Central memory CD8-positive, alpha-beta T cell (primary cell): ENCODE measurements around the gene TLK2.

Experiments used
- ATAC-seq: fragments of 150-1000 bp; cut with Tn5 transposase; replicated peaks from 2 replicates; pipeline ENCODE4 v1.10.0; 2022; ENCODE audit warnings: mild to moderate bottlenecking, moderate FRiP score, moderate number of reproducible peaks; ENCODE audit not compliant: poor library complexity, severe bottlenecking; ENCODE audit errors: extremely low read depth
- DNase-seq, 2 donors: peaks; one replicate each; pipeline ENCODE4 v3.0.0; 2021; ENCODE audit warnings: low spot score in 2 of 2
- H3K27ac Mint-ChIP-seq: one replicate; pipeline ENCODE4 v1.8.0; 2022; ENCODE audit warnings: low read depth, mild to moderate bottlenecking, moderate library complexity, mixed read lengths
- H3K27me3 Mint-ChIP-seq: one replicate; pipeline ENCODE4 v1.8.0; 2022; ENCODE audit warnings: mixed read lengths
- H3K36me3 Mint-ChIP-seq: one replicate; pipeline ENCODE4 v1.8.0; 2022; ENCODE audit warnings: mild to moderate bottlenecking, moderate library complexity, mixed read lengths; ENCODE audit not compliant: insufficient read depth
- H3K4me1 Mint-ChIP-seq: one replicate; pipeline ENCODE4 v1.8.0; 2022; ENCODE audit warnings: mixed read lengths
- H3K4me3 Mint-ChIP-seq: one replicate; pipeline ENCODE4 v1.8.0; 2022; ENCODE audit warnings: mild to moderate bottlenecking, moderate library complexity, mixed read lengths
- H3K9me3 Mint-ChIP-seq: one replicate; pipeline ENCODE4 v1.8.0; 2022; ENCODE audit warnings: mixed read lengths

The TLK2 gene

DNA sequence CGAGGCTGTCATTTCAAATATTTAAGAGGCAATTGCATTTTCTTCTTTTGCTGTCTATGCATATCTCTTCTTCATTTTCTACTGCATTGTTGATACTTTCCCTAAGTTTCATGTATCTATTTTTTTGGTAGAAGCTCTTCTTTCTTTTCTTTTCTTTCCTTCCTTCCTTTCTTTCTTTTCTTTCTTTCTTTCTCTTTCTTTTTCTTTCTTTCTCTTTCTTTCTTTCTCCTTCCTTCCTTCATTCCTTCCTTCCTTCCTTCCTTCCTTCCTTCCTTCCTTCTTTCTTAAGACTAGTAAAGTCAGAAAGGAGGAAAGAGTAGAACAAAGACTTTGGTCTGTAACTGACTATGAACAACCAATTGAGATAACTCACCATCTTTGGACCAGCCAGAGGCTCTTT lies 182.7 kb downstream of the TLK2 start:
- Mint-ChIP-seq H3K4me1 (no peaks in the 10 kb centered on the region), H3K27ac (no peak overlapping the region), H3K4me3 (no peak overlapping the region), H3K9me3 (peaks cover 11% of the 10 kb centered on the region), H3K36me3 (no peaks in the 10 kb centered on the region), H3K27me3 (peaks cover 30% of the 10 kb centered on the region)
- ATAC-seq (no peak), DNase-seq (no peak)

DNA sequence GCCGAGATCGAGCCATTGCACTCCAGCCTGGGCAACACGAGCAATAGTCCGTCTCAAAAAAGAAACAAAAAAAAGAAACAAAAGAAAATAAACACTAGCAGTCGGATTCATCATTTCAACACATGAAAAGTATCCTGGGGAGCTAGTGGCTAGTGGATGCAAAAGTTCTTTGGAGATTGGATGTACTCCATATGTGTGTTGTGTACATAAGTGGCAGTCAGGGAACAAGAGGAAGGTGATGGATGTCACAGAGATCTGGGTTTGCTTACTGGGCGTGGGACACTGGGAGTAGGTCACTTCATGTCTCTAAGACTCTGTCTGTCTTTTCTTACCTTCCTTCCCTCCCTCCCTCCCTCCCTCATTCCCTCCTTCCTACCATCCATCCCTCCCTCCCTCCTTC lies 184.2 kb downstream of the TLK2 start:
- Mint-ChIP-seq H3K4me3 (no peak overlapping the region), H3K27me3 (peaks cover 27% of the 10 kb centered on the region), H3K27ac (no peak overlapping the region), H3K4me1 (no peaks in the 10 kb centered on the region), H3K36me3 (no peaks in the 10 kb centered on the region), H3K9me3 (peaks cover 11% of the 10 kb centered on the region)
- DNase-seq (no peak), ATAC-seq (no peak)
